Upper lobe of left lung (tissue), 6 donors: ENCODE data around the gene EIF4G3. TPM values are rescaled to one million over a fixed set of nuclear protein-coding genes. Genes with fewer than 3 reads are reported as not detected.
A peak's percentile ranks its signal among the peaks of the same experiment; 100 is the strongest.

ENCODE experiments used
- ATAC-seq, 2 donors: fragments of 200-7000 bp; cut with Tn5 transposase; one replicate each; pipeline ENCODE4 v1.9.1; 2022; ENCODE audit warnings: mild to moderate bottlenecking in 2 of 2, moderate library complexity in 2 of 2; ENCODE audit not compliant: low FRiP score in 2 of 2
- DNase-seq, 2 donors: peaks; one replicate each; pipeline ENCODE4 v3.0.0-alpha.2; 2019 to 2020
- H3K27ac ChIP-seq, 4 donors: fragments of 200-600 bp; sonication (generic); one replicate each; pipeline ENCODE4 v1.5.1; 2016 to 2019
- H3K27me3 ChIP-seq, 4 donors: fragments of 200-600 bp; sonication (generic); one replicate each; pipeline ENCODE4 v1.5.1; 2017 to 2019
- H3K36me3 ChIP-seq, 4 donors: fragments of 200-600 bp; sonication (generic); one replicate each; pipeline ENCODE4 v1.5.1; 2016 to 2019
- H3K4me1 ChIP-seq, 4 donors: fragments of 200-600 bp; sonication (generic); one replicate each; pipeline ENCODE4 v1.5.1; 2018 to 2019
- H3K4me3 ChIP-seq, 4 donors: fragments of 200-600 bp; sonication (generic); one replicate each; pipeline ENCODE4 v1.5.1; 2017 to 2019; ENCODE audit warnings: mild to moderate bottlenecking in 2 of 4, moderate library complexity in 1 of 4
- H3K9me3 ChIP-seq, 4 donors: fragments of 200-600 bp; sonication (generic); one replicate each; pipeline ENCODE4 v1.5.1; 2018 to 2019
- CTCF ChIP-seq, 6 experiments: fragments of 450-650 bp in 4 of 6; fragments of 200-600 bp in 2 of 6; sonication (generic) in 2 of 6; IDR thresholded peaks; one replicate each; pipeline ENCODE4 v1.5.1; 2016 to 2019; ENCODE audit warnings: antibody characterized with exemption in 6 of 6
- EP300 ChIP-seq, 4 donors: sonication (generic); formaldehyde crosslinking; IDR thresholded peaks; one replicate each; pipeline ENCODE4 v1.5.1; 2017; ENCODE audit warnings: antibody characterized with exemption in 4 of 4, control low read depth in 2 of 4
- POLR2A ChIP-seq, 4 donors: fragments of 450-650 bp; IDR thresholded peaks; one replicate each; pipeline ENCODE4 v1.5.1; 2016 to 2017; ENCODE audit warnings: antibody characterized with exemption in 4 of 4, mild to moderate bottlenecking in 2 of 4
- POLR2AphosphoS5 ChIP-seq, 2 donors: sonication (generic); formaldehyde crosslinking; IDR thresholded peaks; one replicate each; pipeline ENCODE4 v1.5.1; 2017; ENCODE audit warnings: antibody characterized with exemption in 2 of 2
- whole genome bisulfite sequencing, 2 donors: methylation state at CpG; one replicate each; pipeline ENCODE4 v1.1.5; 2017 to 2018; 5-methylcytosine and 5-hydroxymethylcytosine counted together
- total RNA-seq, 6 donors: library from RNA; depleted of rRNA in 4 of 6; stranded (reverse); fragments of >200 nt in 4 of 6; gene quantifications; one replicate each; pipeline versions ENCODE4 v1.1.0 to v1.2.1, GENCODE V29; 2016 to 2021
- donor health status: DM: no; HTN: no; CAD: no; lungs with moderate emphysema.
- donor health status: DM: no; HTN: yes; CAD: no; lungs with severe emphysema.

Gene EIF4G3
- total RNA-seq, 6 donors from 2014 or later = 23.7 to 75.4 (median 38.3) TPM

- H3K27ac ChIP-seq = no peak overlapping the region
- peaks cover 0 to 39% (median 14%) of the 10 kb centered on the region in 4 donors for H3K36me3 ChIP-seq
- H3K9me3 ChIP-seq = no peaks in the 10 kb centered on the region
- H3K4me1 ChIP-seq = no peaks in the 10 kb centered on the region
- H3K27me3 ChIP-seq = no peaks in the 10 kb centered on the region
- ATAC-seq (no peak), DNase-seq (no peak)
- 92 to 97% methylated on average over 5 of the region's 5 CpGs for WGBS, 2 donors
- H3K4me3 ChIP-seq = no peak overlapping the region
- TF ChIP-seq CTCF (IDR thresholded peaks at IDR 0.05) = no peak
- no peak for TF ChIP-seq EP300 (IDR thresholded peaks at IDR 0.05)
- no peak for TF ChIP-seq POLR2A (IDR thresholded peaks at IDR 0.05)
- no peak for TF ChIP-seq POLR2AphosphoS5 (IDR thresholded peaks at IDR 0.05)
Observed at GRCh38 chr1:20972855-20973254, 203.8 kb downstream of the EIF4G3 start.

- no peak for TF ChIP-seq CTCF (IDR thresholded peaks at IDR 0.05)
- no peak for TF ChIP-seq POLR2A (IDR thresholded peaks at IDR 0.05)
- no peak for TF ChIP-seq POLR2AphosphoS5 (IDR thresholded peaks at IDR 0.05)
- TF ChIP-seq EP300 (IDR thresholded peaks at IDR 0.05) = no peak
- Histone ChIP-seq H3K9me3 (no peaks in the 10 kb centered on the region), H3K36me3 (peaks cover 0 to 17% (median 3%) of the 10 kb centered on the region in 4 donors), H3K4me1 (peaks cover 0 to 5% (median 4%) of the 10 kb centered on the region in 4 donors), H3K27ac (peak overlapping the region in 3 of 4 donors; percentile 3 to 49 (median 30)), H3K4me3 (no peak overlapping the region), H3K27me3 (no peaks in the 10 kb centered on the region)
- WGBS, 2 donors = 57 to 60% methylated on average over 7 of the region's 7 CpGs
- no peak for DNase-seq
- peak; percentile 40 to 62 for ATAC-seq
Observed at GRCh38 chr1:20964540-20965484, 211.9 kb downstream of the EIF4G3 start.

- WGBS, 2 donors = 96 to 98% methylated on average over 2 of the region's 2 CpGs
- no peak overlapping the region for H3K27ac ChIP-seq
- H3K36me3 ChIP-seq = peaks cover 0 to 3% (median 0%) of the 10 kb centered on the region in 4 donors
- TF ChIP-seq POLR2A (IDR thresholded peaks at IDR 0.05) = no peak
- TF ChIP-seq POLR2AphosphoS5 (IDR thresholded peaks at IDR 0.05) = no peak
- TF ChIP-seq CTCF (IDR thresholded peaks at IDR 0.05) = no peak
- no peak for TF ChIP-seq EP300 (IDR thresholded peaks at IDR 0.05)
- H3K27me3 ChIP-seq = no peaks in the 10 kb centered on the region
- DNase-seq (no peak), ATAC-seq (no peak)
- no peaks in the 10 kb centered on the region for H3K9me3 ChIP-seq
- H3K4me3 ChIP-seq = no peak overlapping the region
- peaks cover 0 to 5% (median 4%) of the 10 kb centered on the region in 4 donors for H3K4me1 ChIP-seq
Observed at GRCh38 chr1:20962576-20963258, 214.0 kb downstream of the EIF4G3 start.

GRCh38 chr1:20958430-20958829 is 218.3 kb downstream of the EIF4G3 start:
- Histone ChIP-seq H3K4me1 (no peaks in the 10 kb centered on the region), H3K27me3 (no peaks in the 10 kb centered on the region), H3K27ac (no peak overlapping the region), H3K9me3 (no peaks in the 10 kb centered on the region), H3K36me3 (no peaks in the 10 kb centered on the region), H3K4me3 (no peak overlapping the region)
- TF ChIP-seq POLR2AphosphoS5 (IDR thresholded peaks at IDR 0.05) = no peak
- TF ChIP-seq EP300 (IDR thresholded peaks at IDR 0.05) = no peak
- no peak for TF ChIP-seq CTCF (IDR thresholded peaks at IDR 0.05)
- TF ChIP-seq POLR2A (IDR thresholded peaks at IDR 0.05) = no peak
- 76 to 80% methylated on average over 1 of the region's 1 CpG for WGBS, 2 donors
- DNase-seq (no peak), ATAC-seq (no peak)
